Measurements from ENCODE around the gene KIAA0513.

KIAA0513 gene

DNA sequence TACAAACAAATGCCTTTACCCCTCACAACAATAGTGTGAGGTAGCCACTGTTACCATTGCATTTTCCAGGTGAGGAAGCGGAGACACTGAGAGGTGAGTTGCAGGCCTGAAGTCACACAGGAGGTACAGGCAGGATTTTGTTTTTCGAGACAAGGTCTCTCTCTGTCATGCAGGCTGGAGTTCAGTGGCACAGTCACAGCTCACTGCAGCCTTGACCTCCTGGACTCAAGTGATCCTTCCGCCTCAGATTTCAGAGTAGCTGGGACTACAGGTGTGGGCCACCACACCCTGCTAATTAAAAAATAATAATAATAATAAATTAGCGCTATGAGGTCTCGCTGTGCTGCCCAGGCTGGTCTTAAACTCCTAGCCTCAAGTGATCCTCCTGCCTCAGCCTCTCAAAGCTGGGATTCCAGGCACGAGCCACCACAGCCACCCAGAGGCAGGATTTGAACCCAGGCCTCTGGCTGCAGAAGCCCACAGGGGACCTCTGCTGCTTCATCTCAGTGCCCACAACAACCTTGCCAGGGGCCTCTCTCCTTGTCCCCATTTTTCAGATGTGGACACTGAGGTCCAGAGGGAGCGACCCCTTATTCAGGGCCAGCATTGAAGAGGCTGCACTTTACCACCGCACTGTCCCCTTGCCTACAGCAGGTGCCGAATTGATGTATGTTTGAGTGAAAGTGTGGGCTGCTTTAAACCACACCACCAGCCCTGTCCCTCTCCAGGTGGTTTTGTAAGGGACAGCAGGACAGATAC is 100.7 kb downstream of the KIAA0513 start:
- in situ Hi-C loops (cut with MboI; ENCODE audit: low sequenced_read_pairs), result no loop called here

DNA sequence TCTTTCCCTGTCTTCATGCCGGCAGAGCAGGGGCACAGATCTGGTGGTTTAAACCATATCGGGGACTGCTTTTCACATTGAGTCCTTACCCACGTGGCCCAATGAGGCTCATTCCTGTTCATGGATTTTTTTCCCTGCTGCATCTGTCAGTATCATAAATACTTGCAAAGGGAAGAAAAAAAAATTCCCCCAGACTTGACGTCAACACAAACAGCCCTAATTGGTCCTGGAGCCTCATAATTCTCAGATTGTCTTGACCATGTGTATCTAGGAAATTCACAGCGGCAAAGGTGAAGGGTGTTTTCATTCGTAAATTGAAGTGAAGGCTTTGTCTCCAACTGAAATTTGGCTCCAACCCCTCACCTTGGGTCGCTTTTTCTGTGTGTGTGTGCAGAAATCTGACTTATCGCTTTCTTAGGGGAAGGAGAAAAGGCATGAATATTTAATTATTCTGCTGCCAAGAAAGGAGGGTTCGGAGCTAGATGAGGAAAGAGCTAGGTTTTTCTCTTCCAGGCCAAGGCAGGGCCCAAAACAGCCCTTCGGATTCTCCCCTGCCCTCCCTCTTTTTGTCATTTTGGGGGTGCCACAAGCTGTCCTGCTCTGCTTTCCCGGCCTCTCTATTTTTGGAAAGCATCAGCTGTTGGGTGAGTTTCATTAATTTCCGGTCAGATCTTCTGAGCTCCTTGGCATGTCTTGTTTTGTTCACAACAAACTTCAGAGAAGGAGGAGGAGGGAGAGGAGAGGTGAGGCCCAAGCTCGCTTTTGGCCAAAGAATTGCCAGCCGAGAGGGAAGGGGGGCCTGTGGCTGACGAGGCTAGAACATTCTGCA is 102.5 kb downstream of the KIAA0513 start:
- in situ Hi-C loops (cut with MboI; ENCODE audit: low sequenced_read_pairs), result no loop called here

DNA sequence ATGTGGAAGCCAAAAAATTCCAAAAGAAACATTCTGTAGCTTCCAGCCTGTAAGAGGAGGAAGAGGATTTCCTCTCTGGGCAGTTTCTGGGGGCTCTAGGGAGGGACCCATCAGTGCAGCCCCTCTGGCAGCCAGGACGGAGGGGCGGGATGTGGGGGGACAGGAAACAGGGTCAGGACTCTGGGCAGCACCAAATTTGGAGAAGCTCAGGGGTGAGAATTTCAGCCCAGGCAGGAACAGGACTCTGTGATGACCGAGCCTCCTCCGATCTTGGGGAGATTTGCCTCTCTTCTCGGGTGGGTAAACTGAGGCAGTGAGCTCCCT is 103.1 kb downstream of the KIAA0513 start:
- in situ Hi-C loops (cut with MboI; ENCODE audit: low sequenced_read_pairs), result no loop called here

DNA sequence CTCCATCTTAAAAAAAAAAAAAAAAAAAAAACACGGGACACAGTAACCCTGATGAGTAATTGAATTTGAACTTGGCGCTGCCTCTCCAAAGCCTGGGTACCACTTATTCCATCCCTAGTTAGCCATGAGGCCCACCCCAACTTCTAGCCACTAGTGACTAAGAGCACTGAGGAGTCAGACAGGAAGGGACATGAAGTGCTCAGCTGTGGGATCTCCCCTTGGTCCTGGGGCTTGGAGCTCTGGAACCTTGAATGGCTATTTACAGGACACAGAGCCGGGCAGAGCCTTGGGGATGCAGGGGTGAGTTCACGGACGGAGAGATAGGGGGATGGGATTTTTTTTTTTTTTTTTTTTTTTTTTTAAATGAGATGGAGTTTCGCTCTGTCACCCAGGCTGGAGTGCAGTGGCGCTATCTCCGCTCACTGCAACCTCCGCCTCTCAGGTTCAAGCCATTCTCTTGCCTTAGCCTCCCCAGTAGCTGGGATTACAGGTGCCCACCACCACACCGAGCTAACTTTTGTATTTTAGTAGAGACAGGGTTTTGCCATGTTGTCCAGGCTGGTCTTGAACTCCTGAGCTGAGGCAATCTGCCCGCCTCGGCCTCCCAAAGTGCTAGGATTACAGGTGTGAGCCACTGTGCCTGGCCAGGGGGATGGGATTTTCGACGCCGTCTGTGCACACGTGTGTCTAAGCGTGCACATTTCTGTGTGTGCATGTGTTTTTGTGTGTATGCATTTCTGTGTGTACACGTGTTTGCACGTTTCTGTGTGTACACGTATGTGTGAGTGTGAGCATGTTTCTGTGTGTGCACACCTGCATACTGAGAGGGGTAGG is 105.1 kb downstream of the KIAA0513 start:
- in situ Hi-C loops (cut with MboI; ENCODE audit: low sequenced_read_pairs), result no loop called here

DNA sequence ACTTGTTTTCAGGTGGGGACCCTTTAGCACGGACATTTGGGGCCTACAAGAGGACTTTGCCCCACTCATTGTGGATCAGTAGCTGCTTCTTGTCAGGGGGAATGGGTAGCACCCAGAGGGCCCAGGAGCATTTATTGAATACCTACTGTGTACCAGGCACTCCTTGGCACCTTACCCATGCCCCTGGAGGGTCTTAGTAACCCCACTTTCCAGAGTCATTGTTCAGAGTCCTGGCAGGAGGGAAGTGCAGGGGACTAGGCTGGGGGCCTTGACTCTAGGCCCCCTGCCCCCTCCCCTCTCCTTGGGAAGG is 105.7 kb downstream of the KIAA0513 start:
- in situ Hi-C loops (cut with MboI; ENCODE audit: low sequenced_read_pairs), result no loop called here

DNA sequence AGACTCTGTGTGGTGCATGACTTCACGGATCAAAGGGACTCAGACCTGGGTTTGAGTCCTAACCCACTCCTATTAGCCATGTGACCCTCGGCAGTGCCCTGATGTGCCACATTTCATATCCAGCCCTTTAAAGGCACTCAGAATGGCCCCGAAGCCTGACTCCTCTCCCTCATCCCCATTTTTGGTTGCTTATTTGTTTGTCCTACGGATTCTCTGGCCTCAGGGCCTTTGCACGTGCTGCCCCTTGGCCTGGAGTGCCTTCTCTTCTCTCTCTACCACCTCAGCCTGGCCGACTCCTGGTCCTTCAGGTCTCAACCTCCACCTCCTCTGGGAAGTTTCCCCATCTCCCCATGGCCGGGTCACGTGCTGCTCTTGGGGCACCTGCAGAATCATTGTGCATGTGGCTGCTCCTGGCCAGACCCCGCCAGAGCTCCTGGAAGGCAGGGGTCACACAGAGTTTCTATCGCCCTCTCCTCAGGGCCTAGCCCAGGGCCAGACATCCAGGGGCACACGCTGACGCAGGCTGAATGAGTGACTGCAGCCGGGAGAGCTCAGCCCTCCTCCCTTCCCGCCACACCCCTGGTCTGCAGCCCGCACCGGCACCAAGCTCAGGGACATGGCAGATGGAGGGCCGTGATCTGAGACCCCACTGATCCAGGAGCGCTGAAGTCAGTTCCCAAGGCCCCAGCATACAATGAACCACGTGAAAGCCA is 106.6 kb downstream of the KIAA0513 start:
- in situ Hi-C loops (cut with MboI; ENCODE audit: low sequenced_read_pairs), result no loop called here

DNA sequence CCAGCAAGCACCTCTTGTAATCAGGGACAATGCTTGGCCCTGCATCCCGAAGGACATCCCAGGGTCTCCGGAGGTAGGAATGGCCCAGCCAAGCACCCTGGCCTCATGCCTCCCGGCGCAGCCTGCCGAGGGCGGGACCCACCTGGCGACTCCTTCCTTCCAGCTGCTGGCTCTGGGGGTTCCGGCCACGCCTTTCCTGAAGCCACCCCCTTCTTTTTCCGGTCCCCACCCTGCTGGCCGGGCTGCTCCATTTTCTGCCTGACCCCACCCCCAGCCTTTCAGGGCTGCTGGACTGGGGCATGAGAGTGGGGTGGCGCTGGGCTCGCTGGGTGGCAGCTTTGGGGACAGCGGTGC is 107.2 kb downstream of the KIAA0513 start:
- in situ Hi-C loops (cut with MboI; ENCODE audit: low sequenced_read_pairs), result no loop called here

DNA sequence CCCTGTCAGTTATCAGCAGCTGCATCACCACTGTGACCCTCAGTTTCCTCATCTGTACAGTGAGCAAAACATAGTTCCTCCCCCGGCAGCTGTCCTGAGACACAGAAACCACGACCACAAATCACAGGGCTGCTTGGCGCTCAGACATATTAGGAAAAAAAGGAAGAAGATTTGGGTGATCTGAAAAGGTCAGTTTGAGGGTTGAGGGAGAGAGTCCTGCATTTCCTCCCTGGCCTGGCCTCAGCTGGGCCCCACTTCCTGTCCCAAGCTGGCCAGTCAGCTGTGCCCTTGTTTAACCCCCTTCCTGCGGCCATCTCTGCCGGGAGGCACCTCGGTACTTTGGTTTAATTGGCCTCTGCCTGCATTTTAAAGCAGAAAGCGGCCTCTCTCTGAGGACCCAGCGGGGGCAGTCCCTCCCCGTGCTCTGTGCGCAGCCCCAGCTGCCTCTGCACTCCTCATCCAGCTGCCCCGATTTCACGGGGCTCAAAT is 108.7 kb downstream of the KIAA0513 start:
- in situ Hi-C loops (cut with MboI; ENCODE audit: low sequenced_read_pairs), result no loop called here

DNA sequence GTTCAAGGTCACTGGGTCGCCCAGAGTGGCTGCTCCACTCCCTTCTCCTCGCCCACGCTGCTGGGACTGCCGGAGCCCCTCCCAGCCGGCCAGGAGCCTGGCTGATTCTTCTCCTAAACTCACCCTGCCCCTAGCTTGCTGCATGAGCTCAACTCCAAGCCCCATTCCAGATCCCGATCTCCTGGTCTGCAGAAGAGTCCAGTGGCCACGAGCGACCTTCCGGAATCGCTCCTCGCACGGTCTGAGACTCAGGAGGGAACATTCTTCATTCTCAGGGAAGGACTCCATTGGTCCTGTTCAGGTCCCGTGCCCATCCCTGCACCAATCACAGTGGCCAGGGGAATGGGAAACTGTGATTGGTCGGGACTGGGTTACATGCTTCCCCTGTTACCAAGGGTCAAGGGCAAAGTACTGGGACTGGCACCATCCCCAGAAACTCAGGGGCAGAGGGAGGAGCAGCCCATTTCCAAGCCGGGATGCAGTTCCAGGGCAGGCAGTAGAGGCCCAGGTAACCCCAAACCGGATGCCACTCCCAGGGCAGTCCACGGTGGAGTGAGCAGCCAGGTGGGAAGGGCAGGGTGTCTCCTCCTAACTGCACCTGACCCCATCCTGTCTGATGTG is 109.2 kb downstream of the KIAA0513 start:
- in situ Hi-C loops (cut with MboI; ENCODE audit: low sequenced_read_pairs), result no loop called here

DNA sequence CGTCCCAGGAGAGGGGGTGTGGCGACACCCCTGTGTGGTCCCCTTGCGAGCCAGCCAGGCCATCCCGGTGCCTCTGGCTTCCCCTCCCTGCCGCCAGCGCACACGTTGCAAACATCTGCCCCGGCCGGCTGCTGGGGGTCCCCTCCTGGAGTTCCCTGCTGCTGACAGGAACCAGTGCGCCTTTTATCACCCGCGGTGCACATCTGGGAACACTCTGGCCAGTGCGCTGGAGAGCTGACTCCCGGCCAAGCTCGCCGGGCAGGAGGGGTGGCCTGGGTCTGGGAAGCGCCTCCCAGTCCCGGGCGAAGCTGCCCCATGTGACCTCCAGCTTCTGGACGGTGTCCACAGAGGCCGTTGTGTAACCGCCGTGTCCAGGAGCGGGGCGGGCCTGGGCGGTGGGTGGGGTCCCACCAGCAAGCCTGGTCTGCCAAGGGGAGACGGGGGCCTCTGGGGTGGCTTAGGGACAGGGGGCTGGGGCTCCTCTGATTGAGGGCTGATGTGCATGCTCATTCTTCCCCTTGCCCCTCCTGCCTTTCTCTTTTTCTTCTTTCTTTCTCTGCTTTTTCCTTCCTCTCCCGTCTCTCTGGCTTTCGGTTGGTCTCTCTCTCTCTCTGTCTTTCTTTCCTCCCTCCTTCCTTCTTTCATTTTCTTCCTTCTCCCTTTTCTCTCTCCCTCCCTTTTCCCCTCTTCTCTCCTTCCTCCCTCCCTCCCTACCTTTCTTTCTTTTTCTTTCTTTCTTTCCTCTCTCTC is 109.9 kb downstream of the KIAA0513 start:
- in situ Hi-C loops (cut with MboI; ENCODE audit: low sequenced_read_pairs), result no loop called here

DNA sequence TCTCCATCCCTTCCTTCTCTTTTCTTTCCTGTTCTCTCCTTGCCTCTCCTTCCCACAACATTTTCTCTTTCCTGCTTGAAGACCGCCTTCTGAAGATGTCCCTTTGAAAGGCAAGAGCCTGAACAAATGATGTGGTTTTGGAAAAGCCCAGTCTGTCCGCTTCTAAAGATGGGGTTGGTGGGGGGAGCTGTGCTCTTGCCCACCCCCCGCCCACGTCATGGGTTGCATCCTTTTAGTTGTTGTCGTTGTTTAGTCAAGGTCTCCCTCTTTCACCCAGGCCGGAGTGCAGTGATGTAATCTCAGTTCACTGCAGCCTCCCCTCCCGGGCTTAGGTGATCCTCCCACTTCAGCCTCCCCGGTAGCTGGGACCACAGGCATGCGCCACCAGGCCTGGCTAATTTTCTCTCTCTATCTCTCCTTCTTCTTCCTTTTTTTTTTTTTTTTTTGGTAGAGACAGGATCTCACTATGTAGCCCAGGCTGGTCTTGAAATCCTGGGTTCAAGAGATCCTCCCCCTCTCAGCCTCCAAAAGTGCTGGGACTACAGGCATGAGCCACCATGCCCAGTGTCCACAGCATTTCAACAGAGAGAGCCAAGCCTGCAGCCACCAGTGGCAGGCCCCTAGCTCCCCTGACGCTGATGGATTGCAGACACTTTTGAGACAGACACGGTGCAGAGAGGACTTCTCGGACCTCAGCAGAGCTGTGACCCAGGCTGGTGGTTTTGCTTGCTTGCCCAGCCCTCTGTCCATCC is 110.7 kb downstream of the KIAA0513 start:
- in situ Hi-C loops (cut with MboI; ENCODE audit: low sequenced_read_pairs), result no loop called here

DNA sequence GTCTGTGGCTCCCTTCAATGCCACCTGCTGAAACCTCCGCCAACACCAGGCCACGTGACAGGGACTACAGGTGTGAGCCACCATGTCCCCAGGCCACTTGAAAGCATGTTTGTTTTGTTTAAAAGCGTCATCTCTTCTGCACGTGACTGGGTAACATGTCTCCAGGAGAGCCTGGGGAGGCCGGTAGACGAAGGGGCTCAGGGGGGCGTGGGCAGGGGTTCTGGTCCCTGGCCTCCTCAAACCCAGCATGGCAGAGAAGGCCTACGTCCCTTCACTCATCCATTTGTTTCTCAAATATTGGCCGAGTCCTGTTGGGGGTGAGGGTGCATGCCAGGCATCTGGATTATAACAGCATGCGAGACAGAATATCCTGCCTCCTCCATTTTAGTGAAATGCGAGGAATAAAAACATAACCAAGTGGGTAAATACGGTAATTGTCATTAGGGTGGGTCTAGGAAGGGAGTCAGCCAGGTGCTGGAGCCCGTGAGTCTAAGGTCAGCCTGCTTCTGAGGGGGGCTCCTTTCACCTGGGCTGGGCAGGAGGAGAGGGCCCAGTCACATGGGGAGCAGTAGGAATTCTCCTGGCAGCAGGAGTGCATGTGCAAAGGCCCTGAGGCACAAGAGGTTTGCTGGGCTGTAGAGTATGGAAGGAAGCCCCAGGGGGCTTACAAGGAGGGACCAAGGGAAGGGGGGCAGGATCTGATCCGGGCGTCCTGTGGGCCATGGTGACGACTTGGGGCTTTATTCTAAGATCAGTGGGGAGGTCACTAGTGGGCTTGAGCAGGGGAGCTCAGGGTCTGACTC is 111.4 kb downstream of the KIAA0513 start:
- in situ Hi-C loops (cut with MboI; ENCODE audit: low sequenced_read_pairs), result no loop called here

DNA sequence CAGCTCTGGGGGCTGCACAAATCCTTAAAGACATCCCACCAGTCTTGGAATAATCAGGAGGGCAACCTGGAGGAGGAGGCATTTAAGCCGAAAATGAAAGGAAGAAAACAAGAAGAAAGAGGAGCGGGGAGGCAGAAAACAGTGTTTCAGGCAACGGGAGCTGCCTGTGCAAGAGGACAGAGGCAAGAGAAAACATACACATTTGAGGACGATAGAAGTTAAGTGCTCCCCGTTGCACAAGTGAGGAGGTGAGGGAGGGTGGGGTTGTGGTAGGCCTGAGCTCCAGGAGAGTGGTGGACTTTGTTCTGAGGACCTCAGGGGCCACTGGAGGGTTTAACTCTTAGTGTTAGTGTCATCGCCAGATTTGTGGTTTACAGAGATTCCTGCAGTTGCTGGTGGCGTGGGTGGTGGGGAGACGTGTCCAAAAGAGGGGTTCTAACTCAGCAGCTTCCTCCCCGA is 112.3 kb downstream of the KIAA0513 start:
- in situ Hi-C loops (cut with MboI; ENCODE audit: low sequenced_read_pairs), result no loop called here

DNA sequence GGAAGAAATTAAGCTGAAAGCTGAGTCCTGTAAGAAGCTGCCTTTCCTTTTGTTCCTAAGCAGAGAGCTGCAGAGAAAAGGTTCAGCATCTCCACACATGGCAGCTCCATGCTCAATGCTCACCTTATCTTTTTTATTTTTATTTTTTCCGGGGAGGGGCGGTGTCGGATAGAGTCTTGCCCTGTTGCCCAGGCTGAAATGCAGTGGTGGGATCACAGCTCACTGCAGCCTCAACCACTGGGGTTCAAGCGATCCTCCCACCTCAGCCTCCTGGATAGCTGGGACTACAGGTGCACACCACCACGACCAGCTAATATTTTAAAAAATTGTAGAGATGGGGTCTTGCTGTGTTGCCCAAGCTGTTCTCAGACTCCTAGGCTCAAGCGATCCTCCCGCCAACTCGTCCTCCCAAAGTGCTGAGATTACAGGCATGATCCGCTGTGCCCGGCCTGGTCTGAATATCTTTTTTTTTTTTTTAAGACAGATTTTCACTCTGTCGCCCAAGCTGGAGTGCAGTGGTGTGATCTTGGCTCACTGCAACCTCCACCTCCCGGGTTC is 112.9 kb downstream of the KIAA0513 start:
- in situ Hi-C loops (cut with MboI; ENCODE audit: low sequenced_read_pairs), result no loop called here

DNA sequence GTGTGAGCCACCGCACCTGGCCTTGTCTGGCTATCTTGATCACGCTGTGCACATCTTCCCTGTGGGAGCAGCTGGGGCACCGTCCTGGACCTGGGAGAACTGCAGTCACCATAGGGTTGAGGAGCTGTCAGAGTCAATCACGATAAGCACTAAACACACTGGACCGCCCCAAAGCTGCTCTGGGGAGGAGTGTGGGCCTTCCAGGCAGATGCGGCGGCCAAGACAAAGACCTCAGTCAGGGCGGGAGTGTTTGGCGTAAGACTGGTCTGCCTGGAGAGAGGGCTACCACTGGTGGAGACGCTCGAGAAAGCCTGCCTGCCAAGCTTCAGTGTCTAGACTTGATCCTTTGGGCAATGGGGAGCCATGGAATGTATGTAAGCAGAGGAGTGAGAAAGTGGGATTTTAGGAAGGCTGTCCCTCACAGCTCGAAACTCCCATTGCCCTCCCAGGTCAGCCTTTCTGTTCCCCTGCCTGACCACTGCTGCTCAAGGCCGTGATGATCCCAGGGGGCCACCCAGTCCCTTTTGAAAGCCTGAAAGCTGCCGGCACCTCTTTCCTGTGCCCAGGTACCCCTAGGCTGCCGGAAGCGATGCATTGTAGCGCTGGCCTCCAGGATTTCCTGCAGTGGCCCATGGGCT is 114.0 kb downstream of the KIAA0513 start:
- in situ Hi-C loops (cut with MboI; ENCODE audit: low sequenced_read_pairs), result no loop called here

DNA sequence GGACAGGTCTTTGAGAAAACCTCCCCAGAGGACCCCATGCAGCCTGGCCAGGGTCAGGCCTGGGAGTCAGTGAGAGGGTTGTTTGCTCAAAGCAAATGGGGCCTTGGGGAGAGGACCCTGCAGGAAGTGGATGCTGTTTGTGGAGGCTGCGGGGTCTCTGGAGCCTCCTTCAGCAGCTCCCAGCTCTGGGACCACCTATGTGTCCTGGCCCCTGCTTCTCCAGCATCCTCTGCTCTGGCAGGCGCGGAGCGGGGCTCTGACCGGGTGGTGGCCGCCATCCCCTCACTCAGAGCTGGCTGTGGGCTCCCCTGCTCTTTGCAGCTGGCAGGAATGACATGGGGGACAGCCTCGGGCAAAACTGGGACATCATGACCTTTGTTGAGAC is 114.5 kb downstream of the KIAA0513 start:
- in situ Hi-C loops (cut with MboI; ENCODE audit: low sequenced_read_pairs), result no loop called here

DNA sequence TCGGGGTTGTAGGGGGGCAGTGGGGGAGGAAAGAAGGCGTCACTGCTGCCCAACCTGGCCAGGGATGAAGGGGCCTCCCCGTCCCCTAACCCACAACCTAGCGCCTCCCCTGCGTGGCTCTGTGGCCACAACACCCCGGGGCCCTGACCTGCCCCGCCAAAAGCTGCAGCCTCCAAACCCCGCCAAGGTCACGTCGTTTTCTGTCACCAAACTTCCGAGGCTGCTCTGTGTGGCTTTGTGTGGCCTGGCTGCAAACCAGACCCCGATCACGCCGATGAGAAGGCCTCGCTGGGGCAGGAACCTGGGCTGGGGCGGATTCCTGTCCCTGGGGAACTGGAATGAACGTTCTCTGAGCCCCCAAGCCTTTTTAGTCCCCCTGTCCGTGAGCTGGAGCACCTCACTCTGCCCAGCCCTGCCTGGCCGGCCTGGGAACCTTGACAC is 115.2 kb downstream of the KIAA0513 start:
- in situ Hi-C loops (cut with MboI; ENCODE audit: low sequenced_read_pairs), result no loop called here

Measured in hTERT RPE-1 (cell line).